Transverse colon (tissue), 4 donors: ENCODE data around the gene PRR23A. TPM values are rescaled to one million over a fixed set of nuclear protein-coding genes. Genes with fewer than 3 reads are reported as not detected.

Source experiments
- DNase-seq: peaks from one replicate; pipeline ENCODE4 v3.0.0-alpha.2; 2019
- H3K27ac ChIP-seq, 4 donors: fragments of 200-600 bp; sonication (generic); 2 replicates each; pipeline ENCODE4 v1.5.1; 2016 to 2018; ENCODE audit warnings: inconsistent platforms in 4 of 4
- H3K27me3 ChIP-seq: fragments of 200-600 bp; sonication (generic); 2 replicates; pipeline ENCODE4 v1.5.1; 2017; ENCODE audit warnings: inconsistent platforms
- H3K36me3 ChIP-seq, 4 donors: fragments of 200-600 bp; sonication (generic); 2 replicates each; pipeline ENCODE4 v1.5.1; 2017 to 2019; ENCODE audit warnings: inconsistent platforms in 4 of 4
- H3K4me1 ChIP-seq, 4 donors: fragments of 200-600 bp; sonication (generic); 2 replicates each; pipeline ENCODE4 v1.5.1; 2017 to 2020; ENCODE audit warnings: inconsistent platforms in 4 of 4
- H3K4me3 ChIP-seq, 4 donors: fragments of 200-600 bp; sonication (generic); 1 replicate in 1 of 4; 2 replicates in 3 of 4; pipeline versions ENCODE4 v1.5.1 to v1.6.1; 2017 to 2019; ENCODE audit warnings: inconsistent platforms in 4 of 4
- H3K9me3 ChIP-seq, 2 donors: fragments of 200-600 bp; sonication (generic); 2 replicates each; pipeline ENCODE4 v1.5.1; 2017 to 2019; ENCODE audit warnings: inconsistent platforms in 2 of 2
- EP300 ChIP-seq: sonication (generic); formaldehyde crosslinking; IDR thresholded peaks from one replicate; pipeline ENCODE4 v1.6.1; 2017; ENCODE audit warnings: antibody characterized with exemption, low read depth
- POLR2A ChIP-seq: fragments of 450-650 bp; IDR thresholded peaks from one replicate; pipeline ENCODE4 v1.6.1; 2016; ENCODE audit warnings: antibody characterized with exemption, mild to moderate bottlenecking, moderate library complexity
- POLR2AphosphoS5 ChIP-seq, 3 donors: sonication (generic); formaldehyde crosslinking; IDR thresholded peaks; one replicate each; pipeline ENCODE4 v1.6.1; 2016; ENCODE audit warnings: antibody characterized with exemption in 3 of 3
- WGBS, 2 donors: methylation state at CpG; one replicate each; pipeline ENCODE4 v1.1.5; 2018; ENCODE audit warnings: low coverage in 1 of 2; 5-methylcytosine and 5-hydroxymethylcytosine counted together
- in situ Hi-C, 4 donors: fragments of 200-750 bp; cut with MboI; loops; one replicate each; pipeline versions ENCODE4 v1.15.0 to v1.15.1; 2017; ENCODE audit warnings: low sequenced_read_pairs in 3 of 4, low pct_ligation_motif_present in 1 of 4, low pct_unique_long_range_greater_than_20kb in 1 of 4
- intact Hi-C: fragments of 100-400 bp; cut with DNase I; formaldehyde crosslinking; loops from one replicate; pipeline ENCODE4 v1.15.1; 2023; ENCODE audit warnings: low total_unique reads
- total RNA-seq, 4 donors: library from RNA; depleted of rRNA; stranded (reverse); fragments of >200 nt; gene quantifications; one replicate each; pipeline ENCODE4 v1.1.0, GENCODE V29; 2016
- TF ChIP-seq, protein P1 (sequence below), 5 experiments: fragments of 200-600 bp in 3 of 5; fragments of 450-650 bp in 2 of 5; sonication (generic) in 3 of 5; IDR thresholded peaks; 1 replicate in 2 of 5; 2 replicates in 3 of 5; pipeline ENCODE4 v1.5.1; 2016 to 2017; ENCODE audit warnings: antibody characterized with exemption in 5 of 5, inconsistent platforms in 3 of 5, mild to moderate bottlenecking in 2 of 5, moderate library complexity in 1 of 5

Gene PRR23A
- total RNA-seq, 4 donors from 2014 or later, result not detected

DNA sequence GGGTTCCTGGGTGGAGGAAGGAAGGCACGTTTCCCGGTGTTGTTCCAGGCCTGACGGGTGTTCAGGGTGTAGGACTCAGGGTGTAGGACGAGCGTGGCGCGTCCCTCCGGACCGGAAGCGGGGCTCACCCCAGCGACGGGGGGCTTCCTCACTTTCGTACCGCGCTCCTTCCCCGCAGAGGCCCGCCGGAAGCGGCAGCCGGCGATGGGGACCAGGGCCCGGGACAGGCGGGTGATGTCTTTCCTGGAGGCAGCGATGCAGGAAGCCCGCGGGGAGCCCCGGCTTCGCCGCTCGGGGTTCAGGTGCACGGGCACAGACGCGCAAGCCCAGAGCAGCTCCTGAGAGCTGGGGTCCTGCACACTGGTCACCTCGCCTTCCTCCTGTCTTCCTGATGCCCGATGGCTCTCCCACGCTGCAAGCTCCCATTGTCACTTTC is 45.6 kb downstream of the PRR23A start:
- no peak for DNase-seq
- in situ Hi-C loops, result no loop called here
- H3K9me3 ChIP-seq, result peaks cover 0 to 4% of the 10 kb centered on the region in 2 donors
- H3K27me3 ChIP-seq, result peaks cover 80% of the 10 kb centered on the region
- H3K27ac ChIP-seq, result no peak overlapping the region
- H3K36me3 ChIP-seq, result no peaks in the 10 kb centered on the region
- 11 to 25% methylated on average over 4 to 30 of the region's 36 CpGs for WGBS, 2 donors
- H3K4me1 ChIP-seq, result peaks cover 0 to 5% (median 2%) of the 10 kb centered on the region in 4 donors
- intact Hi-C loops, result no loop called here
- H3K4me3 ChIP-seq, result no peak overlapping the region
- TF ChIP-seq POLR2A, result no peak
- TF ChIP-seq POLR2AphosphoS5 (IDR thresholded peaks at IDR 0.05), result no peak
- TF ChIP-seq, protein P1, sequence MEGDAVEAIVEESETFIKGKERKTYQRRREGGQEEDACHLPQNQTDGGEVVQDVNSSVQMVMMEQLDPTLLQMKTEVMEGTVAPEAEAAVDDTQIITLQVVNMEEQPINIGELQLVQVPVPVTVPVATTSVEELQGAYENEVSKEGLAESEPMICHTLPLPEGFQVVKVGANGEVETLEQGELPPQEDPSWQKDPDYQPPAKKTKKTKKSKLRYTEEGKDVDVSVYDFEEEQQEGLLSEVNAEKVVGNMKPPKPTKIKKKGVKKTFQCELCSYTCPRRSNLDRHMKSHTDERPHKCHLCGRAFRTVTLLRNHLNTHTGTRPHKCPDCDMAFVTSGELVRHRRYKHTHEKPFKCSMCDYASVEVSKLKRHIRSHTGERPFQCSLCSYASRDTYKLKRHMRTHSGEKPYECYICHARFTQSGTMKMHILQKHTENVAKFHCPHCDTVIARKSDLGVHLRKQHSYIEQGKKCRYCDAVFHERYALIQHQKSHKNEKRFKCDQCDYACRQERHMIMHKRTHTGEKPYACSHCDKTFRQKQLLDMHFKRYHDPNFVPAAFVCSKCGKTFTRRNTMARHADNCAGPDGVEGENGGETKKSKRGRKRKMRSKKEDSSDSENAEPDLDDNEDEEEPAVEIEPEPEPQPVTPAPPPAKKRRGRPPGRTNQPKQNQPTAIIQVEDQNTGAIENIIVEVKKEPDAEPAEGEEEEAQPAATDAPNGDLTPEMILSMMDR (IDR thresholded peaks at IDR 0.05), result no peak
- TF ChIP-seq EP300, result no peak

Other genes starting within 250 kb of the PRR23A start
- gene PIK3CB, start 171.3 kb downstream of the PRR23A start, total RNA-seq, result 10 to 100 TPM; 52.4 to 98.4 (median 76.0) TPM
- not detected for gene FOXL2, start 59.1 kb downstream of the PRR23A start, total RNA-seq
- gene FOXL2NB, start 59.1 kb downstream of the PRR23A start, total RNA-seq, result not detected
- gene PRR23B, start 14.7 kb upstream of the PRR23A start, total RNA-seq, result not detected
- gene PRR23C, start 38.6 kb upstream of the PRR23A start, total RNA-seq, result not detected